Pancreas (tissue), 10 donors: ENCODE data around the gene OR51T1. TPM values are rescaled to one million over a fixed set of nuclear protein-coding genes. Genes with fewer than 3 reads are reported as not detected.
"Not testable (repeated sequence)": the region's sequence is repeated elsewhere in the genome, so short reads cannot be mapped to it uniquely, and the experiment has no call there.

Experiments used
- ATAC-seq, 4 donors: fragments of 200-7000 bp; cut with Tn5 transposase; one replicate each; pipeline versions ENCODE4 v1.8.0 to v1.9.1; 2020; ENCODE audit warnings: mild to moderate bottlenecking in 4 of 4, moderate library complexity in 4 of 4
- DNase-seq, 6 donors: peaks; one replicate each; pipeline ENCODE4 v3.0.0-alpha.2; 2020
- FAIRE-seq: peaks from 2 replicates; lab custom pipeline; 2012; peaks lifted over from hg19 to GRCh38; lab: Jason Lieb, UNC
- H3K27ac ChIP-seq, 4 donors: fragments of 200-600 bp; sonication (generic); 1 replicate in 3 of 4; 2 replicates in 1 of 4; pipeline versions ENCODE4 v1.5.0 to v1.8.0; 2020
- H3K27me3 ChIP-seq, 4 donors: fragments of 200-600 bp; one replicate each; pipeline ENCODE4 v1.8.0; 2021
- H3K36me3 ChIP-seq, 3 donors: fragments of 200-600 bp; sonication (generic) in 1 of 3; one replicate each; pipeline versions ENCODE4 v1.5.0 to v1.8.0; 2020 to 2021
- H3K4me1 ChIP-seq, 3 donors: fragments of 200-600 bp; one replicate each; pipeline ENCODE4 v1.8.0; 2021
- H3K4me3 ChIP-seq, 4 donors: fragments of 200-600 bp; sonication (generic) in 2 of 4; one replicate each; pipeline versions ENCODE4 v1.5.0 to v1.8.0; 2020 to 2021
- H3K9me3 ChIP-seq, 4 donors: fragments of 200-600 bp; one replicate each; pipeline ENCODE4 v1.8.0; 2021
- CTCF ChIP-seq, 4 donors: fragments of 200-600 bp; sonication (generic) in 3 of 4; IDR thresholded peaks; one replicate each; pipeline versions ENCODE4 v1.5.0 to v1.8.0; 2021; ENCODE audit warnings: antibody characterized with exemption in 4 of 4
- WGBS, 2 donors: extraction: QIAGEN DNeasy Blood & Tissue Kit; methylation state at CpG; one replicate each; pipeline ENCODE4 v1.1.7; 2013; 5-methylcytosine and 5-hydroxymethylcytosine counted together
- intact Hi-C, 3 donors: fragments of 100-400 bp; cut with DNase I; formaldehyde crosslinking; loops; one replicate each; pipeline versions ENCODE4 v1.11.1 to v1.14.2; 2022
- polyA plus RNA-seq, 2 donors: library from polyadenylated mRNA; stranded (reverse); fragments of 200-250 nt; gene quantifications; one replicate each; pipeline ENCODE4 v1.2.3, GENCODE V29; 2013
- total RNA-seq, 6 donors: library from RNA; stranded (reverse); fragmentation: NEBNext Ultra II Directional in 4 of 6; extraction: Animal tissue kit (Norgen Biotek cat#: 25700) in 4 of 6; gene quantifications; one replicate each; pipeline versions ENCODE4 v1.2.1 to v1.2.4, GENCODE V29; 2021 to 2023
- donor health status: healthy with polysubstance abuse.
- donor health status: DM: no; HTN: no; CAD: no; lungs with moderate emphysema.
- donor health status: DM: no; HTN: no; CAD: no.
- donor health status: control.
- donor health status: control.
- donor health status: Bipolar disorder and iron deficiency.
- donor health status: DM: yes; HTN: yes; CAD: no.
- donor health status: DM: no; HTN: no; CAD: no.
- donor health status: DM: no; HTN: no; CAD: no.
- donor health status: DM: yes; HTN: yes; CAD: no.

The OR51T1 gene, protein sequence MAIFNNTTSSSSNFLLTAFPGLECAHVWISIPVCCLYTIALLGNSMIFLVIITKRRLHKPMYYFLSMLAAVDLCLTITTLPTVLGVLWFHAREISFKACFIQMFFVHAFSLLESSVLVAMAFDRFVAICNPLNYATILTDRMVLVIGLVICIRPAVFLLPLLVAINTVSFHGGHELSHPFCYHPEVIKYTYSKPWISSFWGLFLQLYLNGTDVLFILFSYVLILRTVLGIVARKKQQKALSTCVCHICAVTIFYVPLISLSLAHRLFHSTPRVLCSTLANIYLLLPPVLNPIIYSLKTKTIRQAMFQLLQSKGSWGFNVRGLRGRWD
- not detected for total RNA-seq
- not detected for polyA plus RNA-seq

- TF ChIP-seq CTCF (IDR thresholded peaks at IDR 0.05): no peak
- intact Hi-C loops: no loop called here
- no peak for ATAC-seq
- no peaks in the 10 kb centered on the region for H3K9me3 ChIP-seq
- H3K36me3 ChIP-seq: no peaks in the 10 kb centered on the region
- no peaks in the 10 kb centered on the region for H3K27me3 ChIP-seq
- FAIRE-seq: no peak
- WGBS, 2 donors: 72 to 84% methylated on average over 8 of the region's 8 CpGs
- DNase-seq: no peak
- no peak within 1 kb of the TSS for H3K4me3 ChIP-seq
- no peaks in the 10 kb centered on the region for H3K4me1 ChIP-seq
- H3K27ac ChIP-seq: no peak within 1 kb of the TSS
Measured at GRCh38 chr11:4881860-4882500, at the start of gene OR51T1. Gene OR51T1 (plus strand): TSS chr11:4881900. CDS start chr11:4881900, 0 bp downstream.

DNA sequence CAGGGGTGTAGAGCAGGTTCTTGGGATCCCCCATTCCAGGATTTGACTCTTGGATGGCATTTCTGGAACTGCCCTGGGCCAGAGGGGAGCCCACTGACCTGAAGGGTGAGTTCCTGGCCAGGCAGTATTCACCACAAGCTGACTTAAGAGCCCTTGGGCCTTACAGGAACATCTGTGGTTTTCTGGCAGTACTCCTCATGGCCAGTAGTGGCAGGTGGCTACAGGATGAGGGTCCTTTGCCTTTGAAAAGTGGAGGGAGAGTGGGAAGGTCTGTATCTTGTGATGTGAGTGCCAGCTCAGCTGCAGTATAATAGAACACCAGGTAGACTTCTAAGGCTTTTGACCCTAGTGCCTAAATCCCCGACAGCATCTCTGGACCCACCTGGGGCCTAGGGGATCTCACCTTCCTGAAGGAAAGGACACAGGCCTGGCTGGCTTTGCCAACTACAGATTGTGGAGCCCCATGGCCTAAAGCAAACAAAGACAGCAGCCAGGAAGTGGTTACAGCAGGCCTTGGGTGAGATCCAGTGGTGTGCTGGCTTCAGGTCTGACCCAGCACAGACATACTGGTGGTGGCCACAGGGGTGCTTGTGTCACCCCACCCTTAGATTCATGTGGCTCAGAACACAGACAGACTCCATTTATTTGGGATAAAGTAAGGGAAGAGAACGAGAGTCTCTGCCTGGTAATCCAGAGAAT, 41.7 kb upstream of the OR51T1 start:
- Histone ChIP-seq H3K36me3 (no peaks in the 10 kb centered on the region), H3K9me3 (no peaks in the 10 kb centered on the region), H3K27ac (no peak overlapping the region), H3K27me3 (no peaks in the 10 kb centered on the region), H3K4me3 (no peak overlapping the region), H3K4me1 (no peaks in the 10 kb centered on the region)
- WGBS, 2 donors: 88 to 96% methylated on average over 2 of the region's 2 CpGs
- no peak for TF ChIP-seq CTCF (IDR thresholded peaks at IDR 0.05)
- FAIRE-seq (no peak), DNase-seq (no peak), ATAC-seq (no peak)
- intact Hi-C loops: no loop called here

- H3K27ac ChIP-seq: no peak within 1 kb of the TSS
- intact Hi-C loops: no loop called here
- H3K27me3 ChIP-seq: no peaks in the 10 kb centered on the region
- no peak for FAIRE-seq
- no peaks in the 10 kb centered on the region for H3K4me1 ChIP-seq
- TF ChIP-seq CTCF (IDR thresholded peaks at IDR 0.05): no peak
- no peaks in the 10 kb centered on the region for H3K9me3 ChIP-seq
- no peak for ATAC-seq
- no peak for DNase-seq
- H3K4me3 ChIP-seq: no peak within 1 kb of the TSS
- 50 to 67% methylated on average over 9 of the region's 9 CpGs for WGBS, 2 donors
- no peaks in the 10 kb centered on the region for H3K36me3 ChIP-seq
Measured at GRCh38 chr11:4848908-4849532, 32.7 kb upstream of the OR51T1 start, which contains the start of gene OR51S1. Gene OR51S1 (minus strand): TSS chr11:4849208. CDS start chr11:4849208, 0 bp downstream.

- Histone ChIP-seq H3K27ac (no peak overlapping the region), H3K27me3 (no peaks in the 10 kb centered on the region), H3K9me3 (no peaks in the 10 kb centered on the region), H3K4me1 (no peaks in the 10 kb centered on the region), H3K4me3 (no peak overlapping the region), H3K36me3 (no peaks in the 10 kb centered on the region)
- DNase-seq (no peak), FAIRE-seq (no peak), ATAC-seq (peak in 2 of 4 donors; percentile 64 to 65)
- WGBS, 2 donors: 1 to 6% methylated on average over 4 of the region's 4 CpGs
- intact Hi-C loops: no loop called here
- TF ChIP-seq CTCF (IDR thresholded peaks at IDR 0.05): no peak
Measured at GRCh38 chr11:4851033-4851432, 30.7 kb upstream of the OR51T1 start.

DNA sequence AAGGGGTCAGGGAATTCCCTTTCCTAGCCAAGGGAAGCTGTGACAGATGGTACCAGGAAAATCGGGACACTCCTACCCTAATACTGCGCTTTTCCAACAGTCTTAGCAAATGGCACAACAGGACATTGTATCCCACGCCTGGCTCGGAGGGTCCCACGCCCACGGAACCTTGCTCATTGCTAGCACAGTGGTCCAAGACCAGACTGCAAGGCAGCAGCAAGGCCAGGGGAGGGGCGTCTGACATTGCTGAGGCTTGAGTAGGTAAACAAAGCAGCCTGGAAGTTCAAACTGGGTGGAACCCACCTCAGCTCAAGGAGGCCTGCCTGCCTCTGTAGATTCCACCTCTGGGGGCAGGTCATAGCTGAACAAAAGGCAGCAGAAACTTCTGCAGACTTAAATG, 27.4 kb upstream of the OR51T1 start:
- H3K27ac ChIP-seq, intact Hi-C loops, H3K4me3 ChIP-seq, H3K4me1 ChIP-seq, FAIRE-seq, DNase-seq, H3K36me3 ChIP-seq, H3K27me3 ChIP-seq, ATAC-seq, H3K9me3 ChIP-seq: not testable (repeated sequence)
- WGBS, 2 donors: 79 to 89% methylated on average over 7 of the region's 7 CpGs
